ENCODE data around the gene RET.

RET gene

DNA sequence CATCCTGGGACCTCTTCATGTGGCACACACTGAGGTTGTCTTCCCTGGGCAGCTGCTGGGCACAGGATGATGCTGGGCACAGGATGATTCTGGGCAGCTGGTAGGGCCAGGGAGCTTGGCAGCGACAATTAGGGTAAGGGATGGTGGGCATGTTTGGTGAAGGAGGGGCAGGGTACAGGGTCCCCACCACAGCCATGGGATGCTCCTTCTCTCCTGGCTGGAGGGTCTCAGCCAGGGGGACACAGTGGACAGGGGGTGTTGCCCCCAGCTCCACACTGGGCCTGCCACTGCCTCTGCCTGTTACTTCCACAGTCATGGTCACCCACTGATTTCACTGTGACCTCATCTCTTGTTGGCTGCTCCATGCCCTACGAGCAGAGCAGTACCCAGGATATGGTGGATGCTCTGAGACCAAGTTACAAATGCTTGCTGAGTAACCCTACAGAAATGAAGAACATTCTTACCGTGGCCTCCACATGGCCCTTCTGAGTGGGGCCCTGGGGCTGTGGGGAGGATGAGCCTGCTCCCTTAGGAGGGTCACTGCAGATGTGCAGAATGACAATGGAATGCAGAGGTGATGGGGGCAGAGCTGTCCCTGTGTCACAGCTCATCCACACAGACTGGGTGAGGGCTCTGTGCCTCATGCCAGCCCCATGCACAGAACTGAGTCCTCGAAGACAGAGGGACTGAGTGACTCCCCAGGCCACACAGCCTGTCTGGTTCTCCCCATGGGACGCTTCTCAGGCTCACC lies 28.4 kb upstream of the RET start:
- Histone ChIP-seq H3K79me2 (ENCODE audit: low read length) (no peaks in the 10 kb centered on the region), H3K4me3 (ENCODE audit: low read length) (no peak overlapping the region), H3K27me3 (ENCODE audit: low read depth, low read length) (peaks cover 4% of the 10 kb centered on the region; the same call in 1 of the 2 replicates), H3K9ac (ENCODE audit: low read length) (no peak overlapping the region), H4K20me1 (ENCODE audit: insufficient read depth, low read length) (no peaks in the 10 kb centered on the region), H3K9me3 (ENCODE audit: insufficient read depth, low read length) (no peaks in the 10 kb centered on the region), H3K4me1 (ENCODE audit: low read length) (no peaks in the 10 kb centered on the region), H2AFZ (ENCODE audit: low read depth, low read length) (no peak overlapping the region), H3K27ac (ENCODE audit: low read length) (no peak overlapping the region), H3K36me3 (replicated peaks; ENCODE audit: low read depth, low read length) (no peaks in the 10 kb centered on the region), H3K4me2 (ENCODE audit: low read length) (no peak overlapping the region)
- no peak for TF ChIP-seq EZH2phosphoT487 (IDR thresholded peaks at IDR 0.05; ENCODE audit: low read depth)
- TF ChIP-seq, protein P1, sequence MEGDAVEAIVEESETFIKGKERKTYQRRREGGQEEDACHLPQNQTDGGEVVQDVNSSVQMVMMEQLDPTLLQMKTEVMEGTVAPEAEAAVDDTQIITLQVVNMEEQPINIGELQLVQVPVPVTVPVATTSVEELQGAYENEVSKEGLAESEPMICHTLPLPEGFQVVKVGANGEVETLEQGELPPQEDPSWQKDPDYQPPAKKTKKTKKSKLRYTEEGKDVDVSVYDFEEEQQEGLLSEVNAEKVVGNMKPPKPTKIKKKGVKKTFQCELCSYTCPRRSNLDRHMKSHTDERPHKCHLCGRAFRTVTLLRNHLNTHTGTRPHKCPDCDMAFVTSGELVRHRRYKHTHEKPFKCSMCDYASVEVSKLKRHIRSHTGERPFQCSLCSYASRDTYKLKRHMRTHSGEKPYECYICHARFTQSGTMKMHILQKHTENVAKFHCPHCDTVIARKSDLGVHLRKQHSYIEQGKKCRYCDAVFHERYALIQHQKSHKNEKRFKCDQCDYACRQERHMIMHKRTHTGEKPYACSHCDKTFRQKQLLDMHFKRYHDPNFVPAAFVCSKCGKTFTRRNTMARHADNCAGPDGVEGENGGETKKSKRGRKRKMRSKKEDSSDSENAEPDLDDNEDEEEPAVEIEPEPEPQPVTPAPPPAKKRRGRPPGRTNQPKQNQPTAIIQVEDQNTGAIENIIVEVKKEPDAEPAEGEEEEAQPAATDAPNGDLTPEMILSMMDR (IDR thresholded peaks at IDR 0.05; ENCODE audit: low read depth, low read length), result no peak

DNA sequence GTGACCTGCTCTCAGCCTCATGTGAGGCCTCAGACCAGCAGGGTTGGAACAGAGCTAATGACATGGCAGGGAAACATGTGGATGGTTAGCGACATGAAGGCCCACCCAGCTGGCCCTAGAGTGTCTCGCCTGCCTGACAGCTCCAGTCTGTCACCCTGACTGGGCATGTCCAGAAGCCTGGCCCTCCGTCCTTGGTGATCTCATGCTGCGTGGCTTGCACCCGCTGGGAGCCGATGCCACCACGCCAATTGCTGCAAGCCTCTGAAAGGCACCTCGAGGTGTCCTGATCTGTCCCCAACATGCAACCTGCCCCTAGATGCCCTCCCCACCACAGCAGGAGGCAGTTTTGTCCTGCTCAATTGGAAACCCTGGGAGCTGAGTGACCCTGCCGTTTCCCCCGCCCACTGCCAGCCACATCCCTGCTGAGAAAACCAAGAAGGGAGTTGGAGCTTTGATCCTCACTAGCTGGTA lies 27.8 kb upstream of the RET start:
- Histone ChIP-seq H4K20me1 (ENCODE audit: insufficient read depth, low read length) (no peaks in the 10 kb centered on the region), H3K9me3 (ENCODE audit: insufficient read depth, low read length) (no peaks in the 10 kb centered on the region), H3K4me2 (ENCODE audit: low read length) (no peak overlapping the region), H3K79me2 (ENCODE audit: low read length) (no peaks in the 10 kb centered on the region), H2AFZ (ENCODE audit: low read depth, low read length) (no peak overlapping the region), H3K36me3 (replicated peaks; ENCODE audit: low read depth, low read length) (no peaks in the 10 kb centered on the region), H3K9ac (ENCODE audit: low read length) (no peak overlapping the region), H3K27me3 (ENCODE audit: low read depth, low read length) (peaks cover 4% of the 10 kb centered on the region; the same call in 1 of the 2 replicates), H3K27ac (ENCODE audit: low read length) (no peak overlapping the region), H3K4me1 (ENCODE audit: low read length) (no peaks in the 10 kb centered on the region), H3K4me3 (ENCODE audit: low read length) (no peak overlapping the region)
- TF ChIP-seq, protein P1 (IDR thresholded peaks at IDR 0.05; ENCODE audit: low read depth, low read length), result no peak
- no peak for TF ChIP-seq EZH2phosphoT487 (IDR thresholded peaks at IDR 0.05; ENCODE audit: low read depth)

DNA sequence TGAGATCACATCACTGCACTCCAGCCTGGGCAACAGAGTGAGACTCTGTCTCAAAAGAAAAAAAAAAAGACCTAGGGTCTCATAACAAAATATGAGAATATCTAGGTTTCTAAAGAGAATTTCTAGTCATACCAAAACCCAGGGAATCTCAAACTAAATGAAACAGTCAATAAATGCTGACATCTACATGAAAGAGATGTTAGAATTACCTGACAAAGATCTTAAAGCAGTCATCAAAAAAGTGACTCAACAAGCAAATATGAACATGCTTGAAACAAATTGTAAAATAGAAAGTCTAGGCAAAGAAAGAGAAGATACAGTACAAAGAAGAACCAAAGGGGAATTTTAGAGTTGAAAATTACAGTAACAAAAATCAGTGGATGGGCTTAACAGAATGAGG lies 26.9 kb upstream of the RET start:
- Histone ChIP-seq H3K79me2 (ENCODE audit: low read length) (no peaks in the 10 kb centered on the region), H3K4me3 (ENCODE audit: low read length) (no peak overlapping the region), H3K9ac (ENCODE audit: low read length) (no peak overlapping the region), H3K27me3 (ENCODE audit: low read depth, low read length) (peaks cover 4% of the 10 kb centered on the region; the same call in 1 of the 2 replicates), H3K9me3 (ENCODE audit: insufficient read depth, low read length) (no peaks in the 10 kb centered on the region), H2AFZ (ENCODE audit: low read depth, low read length) (no peak overlapping the region), H3K4me1 (ENCODE audit: low read length) (no peaks in the 10 kb centered on the region), H3K36me3 (replicated peaks; ENCODE audit: low read depth, low read length) (no peaks in the 10 kb centered on the region), H3K27ac (ENCODE audit: low read length) (no peak overlapping the region), H4K20me1 (ENCODE audit: insufficient read depth, low read length) (no peaks in the 10 kb centered on the region), H3K4me2 (ENCODE audit: low read length) (no peak overlapping the region)
- TF ChIP-seq, protein P1 (IDR thresholded peaks at IDR 0.05; ENCODE audit: low read depth, low read length), result no peak
- no peak for TF ChIP-seq EZH2phosphoT487 (IDR thresholded peaks at IDR 0.05; ENCODE audit: low read depth)

DNA sequence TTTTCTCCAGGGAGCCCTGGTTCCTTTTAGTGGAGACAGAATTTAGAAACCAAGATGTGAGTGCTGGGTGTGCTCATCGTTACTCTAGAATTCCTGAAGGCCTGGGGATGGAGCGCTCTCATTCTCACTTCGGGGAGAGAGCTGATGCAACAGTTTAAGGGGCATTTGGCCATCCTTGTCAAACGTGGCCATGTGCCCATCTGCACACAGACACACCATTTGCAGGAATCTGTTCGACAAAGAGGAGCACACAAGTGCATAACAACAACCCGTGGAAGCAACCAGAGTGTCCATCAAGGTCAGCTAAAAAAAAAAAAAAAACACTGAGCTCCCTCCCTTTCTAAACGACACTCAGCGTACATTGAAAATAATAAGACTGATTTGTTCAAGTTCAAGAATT lies 23.0 kb upstream of the RET start:
- peaks cover 4% of the 10 kb centered on the region; the same call in 1 of the 2 replicates for H3K27me3 ChIP-seq (ENCODE audit: low read depth, low read length)
- no peaks in the 10 kb centered on the region for H3K9me3 ChIP-seq (ENCODE audit: insufficient read depth, low read length)
- H3K4me3 ChIP-seq (ENCODE audit: low read length), result no peak overlapping the region
- no peak overlapping the region for H2AFZ ChIP-seq (ENCODE audit: low read depth, low read length)
- no peak overlapping the region for H3K27ac ChIP-seq (ENCODE audit: low read length)
- TF ChIP-seq, protein P1 (IDR thresholded peaks at IDR 0.05; ENCODE audit: low read depth, low read length), result no peak
- no peak for TF ChIP-seq EZH2phosphoT487 (IDR thresholded peaks at IDR 0.05; ENCODE audit: low read depth)
- H4K20me1 ChIP-seq (ENCODE audit: insufficient read depth, low read length), result no peaks in the 10 kb centered on the region
- no peak overlapping the region for H3K9ac ChIP-seq (ENCODE audit: low read length)
- H3K79me2 ChIP-seq (ENCODE audit: low read length), result no peaks in the 10 kb centered on the region
- no peaks in the 10 kb centered on the region for H3K4me1 ChIP-seq (ENCODE audit: low read length)
- no peak overlapping the region for H3K4me2 ChIP-seq (ENCODE audit: low read length)
- no peaks in the 10 kb centered on the region for H3K36me3 ChIP-seq (replicated peaks; ENCODE audit: low read depth, low read length)

Data from OCI-LY3 (cell line).